Heart right ventricle (tissue), 16 donors: ENCODE results near the gene SOX18. TPM values are rescaled to one million over a fixed set of nuclear protein-coding genes. Genes with fewer than 3 reads are reported as not detected.

ENCODE experiments used
- ATAC-seq, 8 donors: fragments of 200-7000 bp; cut with Tn5 transposase; one replicate each; pipeline ENCODE4 v1.9.1; 2020; ENCODE audit warnings: mild to moderate bottlenecking in 8 of 8, moderate library complexity in 8 of 8, moderate number of reproducible peaks in 1 of 8
- DNase-seq, 2 donors: peaks; one replicate each; pipeline ENCODE4 v3.0.0-alpha.2; 2020
- H3K27ac ChIP-seq, 10 donors: fragments of 200-600 bp; sonication (generic) in 2 of 10; one replicate each; pipeline versions ENCODE4 v1.5.0 to v1.8.0; 2020 to 2022; ENCODE audit warnings: mild to moderate bottlenecking in 3 of 10
- H3K27me3 ChIP-seq, 7 donors: fragments of 200-600 bp; one replicate each; pipeline ENCODE4 v1.8.0; 2021 to 2022; ENCODE audit warnings: mild to moderate bottlenecking in 2 of 7
- H3K36me3 ChIP-seq, 9 donors: fragments of 200-600 bp; sonication (generic) in 1 of 9; one replicate each; pipeline versions ENCODE4 v1.5.0 to v1.8.0; 2020 to 2022; ENCODE audit warnings: mild to moderate bottlenecking in 2 of 9
- H3K4me1 ChIP-seq, 9 donors: fragments of 200-600 bp; sonication (generic) in 1 of 9; one replicate each; pipeline versions ENCODE4 v1.5.0 to v1.8.0; 2020 to 2022; ENCODE audit warnings: mild to moderate bottlenecking in 4 of 9
- H3K4me3 ChIP-seq, 10 donors: fragments of 200-600 bp; sonication (generic) in 2 of 10; one replicate each; pipeline versions ENCODE4 v1.5.0 to v1.8.0; 2020 to 2022; ENCODE audit warnings: mild to moderate bottlenecking in 7 of 10, moderate library complexity in 2 of 10
- H3K9me3 ChIP-seq, 11 donors: fragments of 200-600 bp in 10 of 11; sonication (generic) in 2 of 11; one replicate each; pipeline versions ENCODE4 v1.5.0 to v1.8.0; 2013 to 2022; ENCODE audit warnings: mild to moderate bottlenecking in 2 of 11, control low read depth in 1 of 11, moderate library complexity in 1 of 11
- WGBS, 2 donors: extraction: QIAGEN DNeasy Blood & Tissue Kit; methylation state at CpG; one replicate each; pipeline ENCODE4 v1.1.7; 2013; ENCODE audit warnings: inconsistent platforms in 1 of 2; 5-methylcytosine and 5-hydroxymethylcytosine counted together
- intact Hi-C, 10 donors: fragments of 100-400 bp; cut with DNase I; formaldehyde crosslinking; loops; one replicate each; pipeline versions ENCODE4 v1.11.1 to v1.14.2; 2022
- polyA plus RNA-seq, 2 donors: library from polyadenylated mRNA; stranded (reverse); fragments of 200-250 nt; gene quantifications; one replicate each; pipeline ENCODE4 v1.2.3, GENCODE V29; 2013
- total RNA-seq, 10 donors: library from RNA; stranded (reverse); fragmentation: NEBNext Ultra II Directional in 3 of 10; extraction: Animal tissue kit (Norgen Biotek cat#: 25700) in 3 of 10; gene quantifications; one replicate each; pipeline versions ENCODE4 v1.2.1 to v1.2.4, GENCODE V29; 2021 to 2023
- TF ChIP-seq, protein P1 (sequence below), 9 donors: fragments of 200-600 bp; sonication (generic) in 2 of 9; IDR thresholded peaks; one replicate each; pipeline versions ENCODE4 v1.5.0 to v1.8.0; 2021 to 2022; ENCODE audit warnings: antibody characterized with exemption in 9 of 9, mild to moderate bottlenecking in 5 of 9, moderate library complexity in 1 of 9
- donor health status: Arrhythmogenic right ventricular cardiomyopathy.
- donor health status: ischemic (EF 13 %, LVEDD 7.1; RV severe dilation, severe dysfunction).
- donor health status: healthy with polysubstance abuse.
- donor health status: DM: no; HTN: yes; CAD: no.
- donor health status: DM: no; HTN: no; CAD: no.
- donor health status: ischemic (EF 25% LVEDD 6.9; RV normal size, moderate dysfunction).
- donor health status: ischemic (EF 25% LVEDD 5.7; RV mildly dilated, moderate dysfunction).
- donor health status: healthy.
- donor health status: DM: yes; HTN: yes; CAD: no.
- donor health status: Ischemic cardiomyopathy.
- donor health status: ischemic (EF 35%, LVEDD 5.7; RV mildly dilated, moderate dysfunction).
- donor health status: nonischemic (EF 11% LVEDD 7.7; RV severe dilation, severe dysfunction).
- donor health status: DM: yes; HTN: yes; CAD: no.
- donor health status: PGD.
- donor health status: ischemic (EF 29% LVEDD 5.4; RV normal size, mild dysfunction).
- donor health status: nonischemic (EF 23%, LVEDD 6.1; RV moderate dilation, normal function).

SOX18 gene
- total and polyA plus RNA-seq, 12 donors = 23.5 to 129 (median 51.9) TPM

GRCh38 chr20:64040231-64041039 is 9.0 kb downstream of the SOX18 start:
- peak overlapping the region in 9 of 10 donors; percentile 33 to 96 (median 85) for H3K27ac ChIP-seq
- H3K27me3 ChIP-seq = peaks cover 3 to 94% (median 62%) of the 10 kb centered on the region in 7 donors
- intact Hi-C loops = loop anchor here in 1 of 10 donors (2.0 kb wide), 1 partner anchor 16 kb away; no protein-coding TSS in a partner anchor
- peaks cover 0 to 3% (median 0%) of the 10 kb centered on the region in 9 donors for H3K36me3 ChIP-seq
- ATAC-seq = no peak
- H3K4me1 ChIP-seq = peaks cover 17 to 64% (median 54%) of the 10 kb centered on the region in 9 donors
- no peak for DNase-seq
- 63 to 65% methylated on average over 12 of the region's 12 CpGs for WGBS, 2 donors
- TF ChIP-seq, protein P1, sequence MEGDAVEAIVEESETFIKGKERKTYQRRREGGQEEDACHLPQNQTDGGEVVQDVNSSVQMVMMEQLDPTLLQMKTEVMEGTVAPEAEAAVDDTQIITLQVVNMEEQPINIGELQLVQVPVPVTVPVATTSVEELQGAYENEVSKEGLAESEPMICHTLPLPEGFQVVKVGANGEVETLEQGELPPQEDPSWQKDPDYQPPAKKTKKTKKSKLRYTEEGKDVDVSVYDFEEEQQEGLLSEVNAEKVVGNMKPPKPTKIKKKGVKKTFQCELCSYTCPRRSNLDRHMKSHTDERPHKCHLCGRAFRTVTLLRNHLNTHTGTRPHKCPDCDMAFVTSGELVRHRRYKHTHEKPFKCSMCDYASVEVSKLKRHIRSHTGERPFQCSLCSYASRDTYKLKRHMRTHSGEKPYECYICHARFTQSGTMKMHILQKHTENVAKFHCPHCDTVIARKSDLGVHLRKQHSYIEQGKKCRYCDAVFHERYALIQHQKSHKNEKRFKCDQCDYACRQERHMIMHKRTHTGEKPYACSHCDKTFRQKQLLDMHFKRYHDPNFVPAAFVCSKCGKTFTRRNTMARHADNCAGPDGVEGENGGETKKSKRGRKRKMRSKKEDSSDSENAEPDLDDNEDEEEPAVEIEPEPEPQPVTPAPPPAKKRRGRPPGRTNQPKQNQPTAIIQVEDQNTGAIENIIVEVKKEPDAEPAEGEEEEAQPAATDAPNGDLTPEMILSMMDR (IDR thresholded peaks at IDR 0.05) = no peak
- peak overlapping the region in 3 of 10 donors; percentile 58 to 63 (median 58) for H3K4me3 ChIP-seq
- no peaks in the 10 kb centered on the region for H3K9me3 ChIP-seq

- Histone ChIP-seq H3K36me3 (peaks cover 0 to 11% (median 5%) of the 10 kb centered on the region in 9 donors), H3K27ac (peak overlapping the region; percentile 33 to 96 (median 84)), H3K4me3 (peak overlapping the region in 9 of 10 donors; percentile 30 to 66 (median 58)), H3K9me3 (no peaks in the 10 kb centered on the region), H3K4me1 (peaks cover 17 to 61% (median 51%) of the 10 kb centered on the region in 9 donors), H3K27me3 (peaks cover 3 to 85% (median 59%) of the 10 kb centered on the region in 7 donors)
- intact Hi-C loops = loop anchor here (1.0 to 10.0 kb wide), 7 partner anchors 17 to 85 kb away; partner anchors contain the start of gene PRPF6 (in 4 of the 10)
- TF ChIP-seq, protein P1 (IDR thresholded peaks at IDR 0.05) = peak in 1 of 9 donors; percentile 3
- DNase-seq = no peak
- peak in 5 of 8 donors; percentile 0 to 66 (median 46) for ATAC-seq
- 7 to 12% methylated on average over 17 of the region's 17 CpGs for WGBS, 2 donors
Observed at GRCh38 chr20:64039293-64040160, 9.9 kb downstream of the SOX18 start.

GRCh38 chr20:64038565-64039292 is 10.7 kb downstream of the SOX18 start:
- H3K36me3 ChIP-seq = peaks cover 0 to 16% (median 10%) of the 10 kb centered on the region in 9 donors
- peak overlapping the region; percentile 26 to 66 (median 57) for H3K4me3 ChIP-seq
- peak; percentile 83 to 92 for DNase-seq
- no peaks in the 10 kb centered on the region for H3K9me3 ChIP-seq
- intact Hi-C loops = loop anchor here (1.0 to 10.0 kb wide), 7 partner anchors 18 to 86 kb away; partner anchors contain the start of gene PRPF6 (in 4 of the 10)
- H3K27ac ChIP-seq = peak overlapping the region; percentile 55 to 96 (median 84)
- TF ChIP-seq, protein P1 (IDR thresholded peaks at IDR 0.05) = peak; percentile 46 to 84 (median 76)
- ATAC-seq = peak; percentile 82 to 91 (median 87)
- peaks cover 3 to 77% (median 58%) of the 10 kb centered on the region in 7 donors for H3K27me3 ChIP-seq
- 1% methylated on average over 74 to 91 of the region's 91 CpGs for WGBS, 2 donors
- peaks cover 17 to 68% (median 56%) of the 10 kb centered on the region in 9 donors for H3K4me1 ChIP-seq
